Measurements from ENCODE around the gene SMOC1.

DNA sequence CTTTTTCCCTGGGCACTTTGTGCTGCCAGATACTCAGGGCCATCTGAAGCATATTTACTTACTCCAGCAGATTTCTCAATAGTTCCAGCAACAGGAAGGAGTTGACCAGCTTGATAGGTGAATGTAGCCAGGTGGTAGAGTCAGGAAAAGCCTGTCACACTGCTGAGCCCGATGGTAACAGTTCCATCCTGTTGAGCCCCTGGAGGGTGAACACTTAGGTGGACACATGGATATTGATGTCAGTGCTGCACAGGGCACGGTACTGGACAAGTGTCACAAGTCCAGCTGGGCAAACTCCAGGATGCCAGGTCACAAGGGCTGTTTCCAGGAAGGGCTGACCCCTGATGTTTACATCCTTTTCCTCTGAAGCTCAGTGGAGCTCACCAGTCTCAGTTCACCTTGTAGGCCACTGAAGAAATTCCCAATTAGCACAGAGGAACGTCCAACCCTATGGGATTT, 2.3 kb upstream of the SMOC1 start:
- TF ChIP-seq CTCF (IDR thresholded peaks at IDR 0.05; ENCODE audit: borderline replicate concordance, extremely low read depth, low read length, poor library complexity, severe bottlenecking): no peak
- TF ChIP-seq EZH2 (IDR thresholded peaks at IDR 0.05; ENCODE audit: borderline replicate concordance, low read depth, low read length, severe bottlenecking): no peak
